GM18520 (cell line): ENCODE data around the gene ATXN7L2.
"Not testable (repeated sequence)": the region's sequence is repeated elsewhere in the genome, so short reads cannot be mapped to it uniquely, and the experiment has no call there.

Experiments used
- ATAC-seq: cut with Tn5 transposase; IDR thresholded peaks from one replicate; pipeline ENCODE4 v1.9.1; 2021; ENCODE audit not compliant: unreplicated experiment

ATXN7L2 gene, protein sequence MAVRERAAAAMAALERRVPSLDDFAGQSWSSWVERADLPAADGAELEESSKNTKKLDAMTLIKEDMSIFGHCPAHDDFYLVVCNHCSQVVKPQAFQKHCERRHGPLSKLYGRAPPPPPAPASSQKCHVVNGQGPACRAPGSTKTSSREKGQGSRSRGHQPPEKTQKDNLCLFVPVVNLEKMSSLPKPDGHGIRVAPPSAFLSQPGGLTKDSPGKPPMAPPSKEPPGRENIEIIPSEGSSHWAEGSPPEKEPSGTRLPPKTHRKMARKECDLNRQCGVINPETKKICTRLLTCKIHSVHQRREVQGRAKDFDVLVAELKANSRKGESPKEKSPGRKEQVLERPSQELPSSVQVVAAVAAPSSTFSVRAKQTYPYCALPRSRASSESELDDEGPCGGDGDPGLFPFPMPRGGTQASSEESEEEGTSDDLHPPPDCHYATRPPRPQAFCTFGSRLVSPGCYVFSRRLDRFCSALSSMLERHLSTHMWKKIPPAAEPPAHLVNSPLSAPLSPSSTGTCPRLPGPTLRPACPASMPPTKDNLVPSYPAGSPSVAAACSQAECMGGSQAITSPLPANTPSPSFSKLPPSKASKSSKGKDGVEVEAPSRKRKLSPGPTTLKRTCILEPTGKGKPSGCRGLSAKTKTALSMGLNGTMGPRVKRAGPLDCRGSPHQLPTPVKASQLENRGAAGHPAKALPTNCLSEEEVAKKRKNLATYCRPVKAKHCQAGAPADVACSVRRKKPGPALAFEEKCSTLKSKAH

GRCh38 chr1:109483672-109484518, at the start of gene ATXN7L2:
ATXN7L2 (plus strand) TSS chr1:109483905; CDS start chr1:109483954, 49 bp downstream.
- ATAC-seq = peak; percentile 73

DNA sequence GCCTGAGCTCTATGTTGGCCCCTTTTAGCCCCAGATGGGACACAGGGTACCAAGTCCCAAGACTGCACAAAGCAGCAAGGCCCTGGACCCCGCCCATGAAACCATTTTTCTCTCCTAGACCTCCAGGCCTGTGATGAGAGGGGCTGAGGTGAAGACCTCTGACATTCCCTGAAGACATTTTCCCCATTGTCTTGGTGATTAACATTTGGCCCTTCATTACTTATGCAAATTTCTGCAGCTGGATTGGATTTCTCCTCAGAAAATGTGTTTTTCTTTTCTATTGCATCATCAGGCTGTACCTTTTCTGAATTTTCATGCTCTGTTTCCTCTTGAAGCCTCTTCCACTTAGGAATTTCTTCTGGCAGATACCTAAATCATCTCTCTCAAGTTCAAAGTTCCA, 49.2 kb upstream of the ATXN7L2 start:
- ATAC-seq = no peak

DNA sequence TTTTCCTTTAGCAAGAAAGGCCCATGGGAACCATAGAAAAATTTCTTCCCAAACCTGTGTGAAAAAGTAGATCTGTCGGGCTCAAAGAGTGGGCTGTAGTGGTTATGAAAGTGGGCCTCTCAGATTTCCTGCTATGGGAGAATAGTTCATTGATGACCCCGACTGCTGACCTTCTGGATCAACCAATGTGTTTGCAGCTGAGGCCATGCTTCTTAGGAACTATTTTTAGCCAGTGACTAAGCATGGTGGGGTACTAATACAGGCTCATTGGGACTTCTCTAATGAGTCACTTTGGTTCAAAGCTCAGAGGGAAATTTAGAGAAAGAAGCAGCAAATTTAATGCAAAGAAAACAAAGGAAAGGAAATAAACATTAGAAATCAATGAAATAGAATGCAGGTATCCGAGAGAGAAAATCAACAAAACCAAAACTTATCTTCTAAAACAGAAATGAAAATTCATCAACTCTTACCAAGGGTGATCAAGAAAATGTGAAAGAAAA, 44.9 kb upstream of the ATXN7L2 start:
- no peak for ATAC-seq

GRCh38 chr1:109441069-109441468, 42.6 kb upstream of the ATXN7L2 start:
- ATAC-seq = no peak

- no peak for ATAC-seq
These were observed 40.2 kb upstream of the ATXN7L2 start for GRCh38 chr1:109443476-109443875.

- no peak for ATAC-seq
These were observed 39.4 kb upstream of the ATXN7L2 start for GRCh38 chr1:109444346-109444745.

GRCh38 chr1:109445949-109446695, 37.6 kb upstream of the ATXN7L2 start:
- ATAC-seq = not testable (repeated sequence)

- ATAC-seq = no peak
These were observed 36.2 kb upstream of the ATXN7L2 start for GRCh38 chr1:109447524-109447923.

- ATAC-seq = no peak
These were observed 29.1 kb upstream of the ATXN7L2 start for GRCh38 chr1:109454497-109455133.

DNA sequence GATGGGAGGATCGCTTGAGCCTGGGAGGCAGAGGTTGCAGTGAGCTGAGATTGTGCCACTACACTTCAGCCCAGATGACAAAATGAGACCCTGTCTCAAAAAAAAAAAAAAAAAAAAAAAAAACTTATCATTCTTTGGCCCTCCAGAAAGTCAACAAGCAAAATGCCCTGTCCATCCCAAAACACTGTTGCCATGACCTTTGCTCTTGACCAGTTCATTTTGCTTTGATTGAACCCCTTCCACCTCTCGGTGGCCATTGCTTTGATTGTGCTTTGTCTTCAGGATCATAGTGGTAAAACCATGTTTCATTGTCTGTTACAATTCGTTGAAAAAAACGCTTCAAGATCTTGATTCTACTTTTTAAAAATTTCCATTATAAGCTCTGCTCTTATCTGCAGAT, 25.9 kb upstream of the ATXN7L2 start:
- ATAC-seq = no peak

DNA sequence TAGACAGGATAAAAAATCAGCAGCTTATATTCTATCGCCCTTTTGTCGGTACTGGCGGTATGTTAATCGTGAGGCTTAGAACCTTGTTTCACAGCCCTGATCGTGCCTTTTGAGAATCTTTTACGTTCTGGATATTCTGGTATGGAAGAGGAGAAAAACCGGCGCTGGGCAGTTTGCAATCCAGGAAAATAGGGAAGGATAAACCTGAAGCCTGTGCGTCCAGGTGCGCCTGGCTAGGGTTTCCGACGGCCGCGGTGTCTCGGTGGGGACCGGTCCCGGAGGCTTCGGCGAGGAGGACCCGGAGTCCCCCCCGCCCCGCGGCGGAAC, 17.6 kb upstream of the ATXN7L2 start:
- no peak for ATAC-seq

GRCh38 chr1:109466452-109467300, 17.0 kb upstream of the ATXN7L2 start, which contains the start of gene SYPL2:
SYPL2 (plus strand) TSS chr1:109466546; CDS start chr1:109466844, 298 bp downstream.
- ATAC-seq = no peak

DNA sequence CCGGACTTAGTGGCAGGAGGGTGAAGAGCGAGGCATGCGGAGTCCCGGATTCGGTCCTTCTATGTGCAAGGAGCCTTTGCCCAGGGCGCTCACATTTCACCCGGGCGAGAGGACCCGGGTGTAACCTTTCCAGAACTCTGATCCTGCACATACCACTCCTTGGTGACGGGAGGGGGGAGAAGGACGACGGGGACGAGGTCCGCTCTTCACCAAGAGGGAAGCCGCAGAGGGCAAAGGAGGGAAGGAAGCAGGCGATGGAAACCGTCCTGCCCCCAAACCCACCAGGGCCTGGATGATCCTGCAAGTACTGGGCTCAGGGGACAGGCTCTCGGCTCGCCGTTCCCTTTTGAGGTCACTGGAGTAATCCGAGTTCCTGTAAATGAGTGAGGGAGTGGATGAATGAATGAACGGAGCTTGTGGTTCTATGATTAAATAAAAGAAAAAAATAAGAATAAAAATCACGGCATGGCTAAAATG, 16.4 kb upstream of the ATXN7L2 start:
- no peak for ATAC-seq

- ATAC-seq = no peak
These were observed 15.6 kb upstream of the ATXN7L2 start for GRCh38 chr1:109468061-109468460.

GRCh38 chr1:109468903-109469302, 14.8 kb upstream of the ATXN7L2 start:
- no peak for ATAC-seq

- no peak for ATAC-seq
These were observed 13.5 kb upstream of the ATXN7L2 start for GRCh38 chr1:109470245-109470644.

DNA sequence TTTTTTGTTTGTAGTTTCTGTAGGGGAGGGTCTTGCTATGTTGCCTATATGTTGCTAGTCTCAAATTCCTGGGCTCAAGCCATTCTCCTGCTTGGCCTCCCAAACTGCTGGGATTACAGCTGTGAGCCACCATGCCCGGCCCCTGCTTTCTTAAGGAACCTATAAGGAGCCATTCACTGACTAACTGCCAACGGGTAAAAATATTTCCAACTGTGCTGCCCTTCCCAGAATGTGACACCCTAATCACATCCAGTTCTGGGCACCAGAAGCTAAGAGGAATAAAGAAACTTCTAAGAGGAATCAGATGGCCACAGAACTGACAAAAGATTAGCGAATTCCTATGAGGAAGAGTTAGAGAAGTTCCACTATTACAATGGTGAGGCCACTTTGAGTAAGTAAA, 10.9 kb upstream of the ATXN7L2 start:
- no peak for ATAC-seq

DNA sequence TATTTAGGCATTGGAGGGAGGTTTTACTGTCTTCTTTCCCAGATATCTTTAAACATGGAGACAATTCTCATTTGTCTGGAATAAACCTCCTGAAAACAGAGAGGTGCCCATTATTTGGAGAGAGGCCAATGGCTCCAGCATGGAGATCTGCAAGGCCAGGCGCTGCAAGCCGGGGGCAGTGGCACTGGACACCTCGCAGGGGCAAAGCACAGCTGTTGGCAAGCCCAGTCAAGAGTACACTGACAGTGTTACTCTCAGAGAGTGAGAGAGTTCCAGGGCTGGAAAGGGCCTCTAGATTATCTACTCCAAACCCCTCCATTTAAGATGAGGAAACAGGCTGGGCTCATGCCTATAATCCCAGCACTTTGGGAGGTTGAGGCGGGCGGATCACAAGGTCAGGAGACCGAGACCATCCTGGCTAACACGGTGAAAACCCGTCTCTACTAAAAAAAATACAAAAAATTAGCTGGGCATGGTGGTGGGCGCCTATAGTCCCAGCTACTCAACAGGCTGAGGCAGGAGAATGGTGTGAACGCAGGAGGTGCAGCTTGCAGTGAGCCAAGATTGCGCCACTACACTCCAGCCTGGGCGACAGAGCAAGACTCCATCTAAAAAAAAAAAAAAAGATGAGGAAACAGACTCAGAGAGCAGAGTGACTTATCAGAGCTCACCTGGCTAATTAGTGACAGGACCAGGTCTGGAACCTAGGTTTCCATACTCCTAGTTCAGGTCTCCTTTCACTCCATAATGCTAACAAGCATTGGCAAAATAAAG, 10.2 kb upstream of the ATXN7L2 start:
- ATAC-seq = not testable (repeated sequence)
